ENCODE measurements around the gene NKD2.

DNA sequence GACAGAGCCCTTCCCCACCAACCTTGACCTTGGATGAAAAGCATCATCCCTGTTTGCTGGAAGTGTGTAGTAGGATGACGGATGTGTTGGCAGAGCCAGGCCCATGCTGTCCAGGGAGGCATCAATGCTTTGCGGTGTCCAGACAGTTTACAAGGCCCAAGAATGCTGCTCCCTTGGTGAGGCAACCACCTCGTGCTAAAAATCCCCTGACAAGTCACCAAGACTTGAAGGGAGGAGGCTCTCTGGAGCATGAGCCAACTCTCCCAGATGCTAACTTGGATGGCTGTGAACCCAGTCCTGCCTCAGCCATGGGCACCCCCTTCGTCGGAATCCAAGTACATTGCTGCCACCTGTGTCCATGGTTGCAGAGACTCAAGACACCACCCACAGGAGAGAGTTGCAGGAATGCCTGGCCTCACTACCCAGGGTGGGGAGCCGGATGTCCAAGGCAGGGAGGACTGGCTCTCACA is 9.5 kb upstream of the NKD2 start:
- TF ChIP-seq, protein P1, sequence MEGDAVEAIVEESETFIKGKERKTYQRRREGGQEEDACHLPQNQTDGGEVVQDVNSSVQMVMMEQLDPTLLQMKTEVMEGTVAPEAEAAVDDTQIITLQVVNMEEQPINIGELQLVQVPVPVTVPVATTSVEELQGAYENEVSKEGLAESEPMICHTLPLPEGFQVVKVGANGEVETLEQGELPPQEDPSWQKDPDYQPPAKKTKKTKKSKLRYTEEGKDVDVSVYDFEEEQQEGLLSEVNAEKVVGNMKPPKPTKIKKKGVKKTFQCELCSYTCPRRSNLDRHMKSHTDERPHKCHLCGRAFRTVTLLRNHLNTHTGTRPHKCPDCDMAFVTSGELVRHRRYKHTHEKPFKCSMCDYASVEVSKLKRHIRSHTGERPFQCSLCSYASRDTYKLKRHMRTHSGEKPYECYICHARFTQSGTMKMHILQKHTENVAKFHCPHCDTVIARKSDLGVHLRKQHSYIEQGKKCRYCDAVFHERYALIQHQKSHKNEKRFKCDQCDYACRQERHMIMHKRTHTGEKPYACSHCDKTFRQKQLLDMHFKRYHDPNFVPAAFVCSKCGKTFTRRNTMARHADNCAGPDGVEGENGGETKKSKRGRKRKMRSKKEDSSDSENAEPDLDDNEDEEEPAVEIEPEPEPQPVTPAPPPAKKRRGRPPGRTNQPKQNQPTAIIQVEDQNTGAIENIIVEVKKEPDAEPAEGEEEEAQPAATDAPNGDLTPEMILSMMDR (IDR thresholded peaks at IDR 0.05; ENCODE audit: low read depth, low read length, poor library complexity, severe bottlenecking): no peak
- TF ChIP-seq EZH2phosphoT487 (IDR thresholded peaks at IDR 0.05; ENCODE audit: borderline replicate concordance, low read length): no peak

All from DOHH2 (cell line).